Upper lobe of right lung (tissue), 1 donor: ENCODE measurements around the gene ME3. TPM values are rescaled to one million over a fixed set of nuclear protein-coding genes. Genes with fewer than 3 reads are reported as not detected.

Experiments used
- ATAC-seq: fragments of 200-7000 bp; cut with Tn5 transposase; one replicate; pipeline ENCODE4 v1.9.1; 2020; ENCODE audit warnings: mild to moderate bottlenecking, moderate library complexity
- DNase-seq: peaks from one replicate; pipeline ENCODE4 v3.0.0-alpha.2; 2020
- H3K27ac ChIP-seq: fragments of 200-600 bp; one replicate; pipeline ENCODE4 v1.8.0; 2022
- H3K27me3 ChIP-seq: fragments of 200-600 bp; one replicate; pipeline ENCODE4 v1.8.0; 2022; ENCODE audit warnings: mild to moderate bottlenecking
- H3K36me3 ChIP-seq: fragments of 200-600 bp; one replicate; pipeline ENCODE4 v1.8.0; 2022
- H3K4me1 ChIP-seq: fragments of 200-600 bp; one replicate; pipeline ENCODE4 v1.8.0; 2022
- H3K4me3 ChIP-seq: fragments of 200-600 bp; one replicate; pipeline ENCODE4 v1.8.0; 2022; ENCODE audit warnings: mild to moderate bottlenecking
- H3K9me3 ChIP-seq: fragments of 200-600 bp; one replicate; pipeline ENCODE4 v1.8.0; 2022
- intact Hi-C: fragments of 100-400 bp; cut with DNase I; formaldehyde crosslinking; loops from one replicate; pipeline ENCODE4 v1.11.0; 2022
- total RNA-seq: library from RNA; stranded (reverse); fragmentation: NEBNext Ultra II Directional; extraction: Animal tissue kit (Norgen Biotek cat#: 25700); gene quantifications from one replicate; pipeline ENCODE4 v1.2.1, GENCODE V29; 2021
- TF ChIP-seq, protein P1 (sequence below): fragments of 200-600 bp; IDR thresholded peaks from one replicate; pipeline ENCODE4 v1.8.0; 2022; ENCODE audit warnings: antibody characterized with exemption
- donor health status: DM: no; HTN: yes; CAD: no; lungs with severe emphysema.

Gene ME3
- total RNA-seq, 1 donor from 2014 or later, result 24.7 TPM

DNA sequence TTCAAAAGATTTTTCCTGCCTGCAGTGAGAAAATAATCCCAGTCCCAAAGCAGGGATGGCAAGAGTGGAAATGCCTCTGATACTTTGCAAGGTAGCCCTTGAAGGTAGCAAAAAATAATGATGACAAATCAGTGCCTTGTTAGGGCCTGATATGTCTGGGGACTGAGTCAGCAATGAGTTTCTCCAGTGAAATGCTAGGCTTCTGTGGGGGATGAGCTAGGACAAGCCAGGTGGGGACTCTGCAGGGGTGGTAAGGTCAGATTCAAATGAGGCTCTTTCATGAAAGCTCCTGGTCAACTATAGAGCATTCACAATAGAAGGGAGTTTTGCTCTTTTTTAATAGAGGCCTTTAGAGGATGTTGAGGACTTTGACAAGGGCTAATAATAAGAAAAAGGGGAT lies 77.7 kb downstream of the ME3 start:
- TF ChIP-seq, protein P1, sequence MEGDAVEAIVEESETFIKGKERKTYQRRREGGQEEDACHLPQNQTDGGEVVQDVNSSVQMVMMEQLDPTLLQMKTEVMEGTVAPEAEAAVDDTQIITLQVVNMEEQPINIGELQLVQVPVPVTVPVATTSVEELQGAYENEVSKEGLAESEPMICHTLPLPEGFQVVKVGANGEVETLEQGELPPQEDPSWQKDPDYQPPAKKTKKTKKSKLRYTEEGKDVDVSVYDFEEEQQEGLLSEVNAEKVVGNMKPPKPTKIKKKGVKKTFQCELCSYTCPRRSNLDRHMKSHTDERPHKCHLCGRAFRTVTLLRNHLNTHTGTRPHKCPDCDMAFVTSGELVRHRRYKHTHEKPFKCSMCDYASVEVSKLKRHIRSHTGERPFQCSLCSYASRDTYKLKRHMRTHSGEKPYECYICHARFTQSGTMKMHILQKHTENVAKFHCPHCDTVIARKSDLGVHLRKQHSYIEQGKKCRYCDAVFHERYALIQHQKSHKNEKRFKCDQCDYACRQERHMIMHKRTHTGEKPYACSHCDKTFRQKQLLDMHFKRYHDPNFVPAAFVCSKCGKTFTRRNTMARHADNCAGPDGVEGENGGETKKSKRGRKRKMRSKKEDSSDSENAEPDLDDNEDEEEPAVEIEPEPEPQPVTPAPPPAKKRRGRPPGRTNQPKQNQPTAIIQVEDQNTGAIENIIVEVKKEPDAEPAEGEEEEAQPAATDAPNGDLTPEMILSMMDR, result no peak
- H3K27me3 ChIP-seq, result no peaks in the 10 kb centered on the region
- no peaks in the 10 kb centered on the region for H3K36me3 ChIP-seq
- ATAC-seq, result no peak
- H3K4me1 ChIP-seq, result peaks cover 14% of the 10 kb centered on the region
- no peak overlapping the region for H3K4me3 ChIP-seq
- H3K9me3 ChIP-seq, result no peaks in the 10 kb centered on the region
- H3K27ac ChIP-seq, result no peak overlapping the region
- intact Hi-C loops, result no loop called here
- DNase-seq, result no peak

DNA sequence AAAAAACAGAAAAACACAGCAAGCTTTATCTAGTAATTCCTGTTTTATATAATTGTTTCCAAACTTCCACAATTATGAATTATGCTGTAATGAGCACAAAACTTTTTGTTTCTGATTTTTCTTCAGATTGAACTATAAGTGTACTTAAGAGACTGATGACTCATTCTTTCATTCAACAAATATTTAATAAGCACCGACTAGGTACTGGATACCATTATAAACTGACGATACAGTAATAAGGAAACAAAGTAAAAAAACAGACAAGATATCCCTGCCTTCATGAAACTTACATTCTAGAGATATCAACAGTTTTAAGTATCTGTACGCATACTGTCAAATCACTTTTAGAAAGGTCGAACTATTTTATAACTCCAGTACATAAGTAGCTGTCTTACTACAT lies 78.6 kb downstream of the ME3 start:
- no peak overlapping the region for H3K27ac ChIP-seq
- no peaks in the 10 kb centered on the region for H3K9me3 ChIP-seq
- intact Hi-C loops, result no loop called here
- no peak for ATAC-seq
- peaks cover 16% of the 10 kb centered on the region for H3K4me1 ChIP-seq
- TF ChIP-seq, protein P1, result no peak
- H3K36me3 ChIP-seq, result no peaks in the 10 kb centered on the region
- no peak for DNase-seq
- H3K4me3 ChIP-seq, result no peak overlapping the region
- no peaks in the 10 kb centered on the region for H3K27me3 ChIP-seq

DNA sequence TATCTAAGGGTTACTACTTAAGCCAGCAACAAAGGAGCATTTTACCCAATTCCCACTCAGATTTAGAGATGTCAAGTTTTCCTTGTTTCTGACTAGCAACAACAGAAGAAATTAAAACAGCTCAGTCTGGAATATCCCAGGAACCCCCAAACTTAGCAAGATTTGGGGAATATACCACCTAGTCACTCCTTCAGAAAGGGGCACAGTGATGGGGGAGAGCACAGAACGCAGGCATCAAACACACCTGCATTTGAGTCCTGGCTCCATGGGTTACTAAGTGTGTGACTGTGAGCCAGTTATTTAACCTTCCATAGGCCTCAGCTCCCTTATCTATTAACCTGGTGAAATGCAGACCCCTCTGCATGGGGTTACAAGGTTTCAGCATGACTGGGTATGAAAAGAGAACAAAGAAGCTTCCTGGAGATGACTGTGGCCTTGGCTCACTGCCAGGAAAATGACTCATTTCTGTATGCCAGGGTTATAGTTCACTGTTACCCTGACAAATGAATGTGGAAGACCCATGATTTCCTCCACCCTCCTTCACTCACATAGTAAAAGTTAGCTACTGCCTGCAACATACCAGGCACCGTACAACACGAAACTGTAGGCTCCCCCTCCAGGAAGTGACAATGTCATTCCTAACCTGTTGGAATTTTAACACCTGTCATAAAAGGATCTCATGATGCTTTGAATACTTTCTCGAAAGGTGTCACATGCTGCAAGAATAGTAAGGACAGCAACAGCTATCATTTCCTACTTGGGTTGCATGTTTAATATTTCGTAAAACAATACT lies 79.6 kb downstream of the ME3 start:
- Histone ChIP-seq H3K9me3 (no peaks in the 10 kb centered on the region), H3K27me3 (no peaks in the 10 kb centered on the region), H3K4me3 (no peak overlapping the region), H3K4me1 (peaks cover 23% of the 10 kb centered on the region), H3K27ac (no peak overlapping the region), H3K36me3 (no peaks in the 10 kb centered on the region)
- intact Hi-C loops, result no loop called here
- DNase-seq (no peak), ATAC-seq (peak; percentile 55)
- TF ChIP-seq, protein P1, result no peak

DNA sequence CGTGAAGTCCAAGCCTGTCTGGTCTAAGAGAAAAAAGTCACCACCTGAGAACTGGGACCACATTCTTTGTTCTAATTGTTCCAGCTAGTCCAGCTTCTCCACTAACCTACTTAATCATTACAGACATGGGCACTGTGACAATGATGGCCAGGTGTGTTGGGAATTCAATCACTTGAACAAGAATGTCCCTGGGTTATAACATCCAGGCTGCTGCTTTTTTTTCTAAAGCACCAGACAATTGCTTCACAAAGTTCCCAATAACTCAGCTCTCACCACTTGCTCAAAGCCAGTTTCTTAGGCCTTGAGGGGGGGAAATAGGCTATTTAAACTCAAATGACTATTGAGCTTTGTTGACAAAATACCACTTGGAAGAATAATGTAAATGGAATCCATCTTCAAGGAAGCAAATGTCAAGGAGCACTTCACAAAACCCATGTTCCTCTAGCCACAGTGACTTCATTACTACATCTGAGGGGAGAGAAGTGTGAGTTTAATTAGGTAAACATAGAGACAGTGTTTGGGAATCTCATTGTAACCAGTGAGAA lies 80.3 kb downstream of the ME3 start:
- peaks cover 20% of the 10 kb centered on the region for H3K4me1 ChIP-seq
- no peak for DNase-seq
- peak; percentile 52 for ATAC-seq
- H3K9me3 ChIP-seq, result no peaks in the 10 kb centered on the region
- TF ChIP-seq, protein P1, result no peak
- H3K36me3 ChIP-seq, result no peaks in the 10 kb centered on the region
- no peak overlapping the region for H3K4me3 ChIP-seq
- H3K27ac ChIP-seq, result no peak overlapping the region
- no peaks in the 10 kb centered on the region for H3K27me3 ChIP-seq
- intact Hi-C loops, result no loop called here

DNA sequence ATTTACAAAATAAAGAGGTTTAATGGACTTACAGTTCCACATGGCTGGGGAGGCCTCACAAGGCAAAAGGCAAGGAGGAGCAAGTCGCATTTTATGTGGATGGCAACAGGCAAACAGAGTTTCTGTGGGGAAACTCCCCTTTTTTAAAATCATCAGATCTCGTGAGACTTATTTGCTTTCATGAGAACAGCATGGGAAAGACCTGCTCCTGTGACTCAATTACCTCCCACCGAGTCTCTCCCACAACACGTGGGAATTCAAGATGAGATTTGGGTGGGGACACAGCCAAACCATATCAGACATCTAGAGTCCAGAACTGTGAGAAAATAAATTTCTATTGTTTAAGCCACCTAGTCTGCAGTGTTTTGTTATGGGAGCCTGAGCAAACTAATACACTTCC lies 80.8 kb downstream of the ME3 start:
- Histone ChIP-seq H3K27me3 (no peaks in the 10 kb centered on the region), H3K36me3 (no peaks in the 10 kb centered on the region), H3K4me1 (peaks cover 20% of the 10 kb centered on the region), H3K4me3 (no peak overlapping the region), H3K9me3 (no peaks in the 10 kb centered on the region), H3K27ac (no peak overlapping the region)
- TF ChIP-seq, protein P1, result no peak
- intact Hi-C loops, result no loop called here
- no peak for DNase-seq
- ATAC-seq, result no peak
